ENCODE data around the gene PARN. TPM values are rescaled to one million over a fixed set of nuclear protein-coding genes. Genes with fewer than 3 reads are reported as not detected.
"Not testable (repeated sequence)": the region's sequence is repeated elsewhere in the genome, so short reads cannot be mapped to it uniquely, and the experiment has no call there.

Gene PARN
- total and polyA plus RNA-seq, 7 donors, result 10.3 to 20.9 (median 14.1) TPM

GRCh38 chr16:14585287-14585686 is 44.8 kb downstream of the PARN start:
- TF ChIP-seq, protein P1, sequence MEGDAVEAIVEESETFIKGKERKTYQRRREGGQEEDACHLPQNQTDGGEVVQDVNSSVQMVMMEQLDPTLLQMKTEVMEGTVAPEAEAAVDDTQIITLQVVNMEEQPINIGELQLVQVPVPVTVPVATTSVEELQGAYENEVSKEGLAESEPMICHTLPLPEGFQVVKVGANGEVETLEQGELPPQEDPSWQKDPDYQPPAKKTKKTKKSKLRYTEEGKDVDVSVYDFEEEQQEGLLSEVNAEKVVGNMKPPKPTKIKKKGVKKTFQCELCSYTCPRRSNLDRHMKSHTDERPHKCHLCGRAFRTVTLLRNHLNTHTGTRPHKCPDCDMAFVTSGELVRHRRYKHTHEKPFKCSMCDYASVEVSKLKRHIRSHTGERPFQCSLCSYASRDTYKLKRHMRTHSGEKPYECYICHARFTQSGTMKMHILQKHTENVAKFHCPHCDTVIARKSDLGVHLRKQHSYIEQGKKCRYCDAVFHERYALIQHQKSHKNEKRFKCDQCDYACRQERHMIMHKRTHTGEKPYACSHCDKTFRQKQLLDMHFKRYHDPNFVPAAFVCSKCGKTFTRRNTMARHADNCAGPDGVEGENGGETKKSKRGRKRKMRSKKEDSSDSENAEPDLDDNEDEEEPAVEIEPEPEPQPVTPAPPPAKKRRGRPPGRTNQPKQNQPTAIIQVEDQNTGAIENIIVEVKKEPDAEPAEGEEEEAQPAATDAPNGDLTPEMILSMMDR (IDR thresholded peaks at IDR 0.05), result no peak
- no peak for ATAC-seq
- Histone ChIP-seq H3K4me1 (no peaks in the 10 kb centered on the region), H3K9me3 (no peaks in the 10 kb centered on the region), H3K36me3 (ENCODE audit: insufficient read depth in 1 of 2, low read depth in 1 of 2) (peaks cover 3 to 100% of the 10 kb centered on the region in 2 donors), H3K27ac (no peak overlapping the region), H3K4me3 (no peak overlapping the region), H3K27me3 (ENCODE audit: insufficient read depth in 3 of 3, low read length in 2 of 3) (no peaks in the 10 kb centered on the region)
- DNase-seq, result no peak
- WGBS, 3 donors, result 95 to 97% (median 95%) methylated on average over 3 of the region's 3 CpGs
- intact Hi-C loops (cut with DNase I), result no loop called here

DNA sequence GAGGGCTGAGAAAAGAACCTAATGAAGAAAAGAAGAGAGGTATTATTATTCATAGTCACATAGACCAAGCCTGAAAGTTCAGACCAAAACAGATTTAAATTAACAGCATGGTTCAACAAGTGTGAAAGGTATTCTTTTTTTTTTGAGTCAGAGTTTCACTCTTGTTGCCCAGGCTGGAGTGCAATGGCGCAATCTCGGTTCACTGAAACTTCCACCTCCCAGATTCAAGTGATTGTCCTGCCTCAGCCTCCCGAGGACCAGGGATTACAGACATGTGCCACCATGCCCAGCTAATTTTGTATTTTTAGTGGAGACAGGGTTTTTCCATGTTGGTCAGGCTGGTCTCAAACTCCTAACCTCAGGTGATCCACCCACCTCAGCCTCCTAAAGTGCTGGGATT is 49.1 kb downstream of the PARN start:
- H3K4me1 ChIP-seq; H3K27me3 ChIP-seq (ENCODE audit: insufficient read depth in 3 of 3, low read length in 2 of 3); H3K4me3 ChIP-seq; ATAC-seq; H3K27ac ChIP-seq; DNase-seq; H3K9me3 ChIP-seq; intact Hi-C loops (cut with DNase I): not testable (repeated sequence)
- H3K36me3 ChIP-seq (ENCODE audit: insufficient read depth in 1 of 2, low read depth in 1 of 2), result peaks cover 3 to 100% of the 10 kb centered on the region in 2 donors
- 93 to 98% (median 94%) methylated on average over 3 of the region's 3 CpGs for WGBS, 3 donors

DNA sequence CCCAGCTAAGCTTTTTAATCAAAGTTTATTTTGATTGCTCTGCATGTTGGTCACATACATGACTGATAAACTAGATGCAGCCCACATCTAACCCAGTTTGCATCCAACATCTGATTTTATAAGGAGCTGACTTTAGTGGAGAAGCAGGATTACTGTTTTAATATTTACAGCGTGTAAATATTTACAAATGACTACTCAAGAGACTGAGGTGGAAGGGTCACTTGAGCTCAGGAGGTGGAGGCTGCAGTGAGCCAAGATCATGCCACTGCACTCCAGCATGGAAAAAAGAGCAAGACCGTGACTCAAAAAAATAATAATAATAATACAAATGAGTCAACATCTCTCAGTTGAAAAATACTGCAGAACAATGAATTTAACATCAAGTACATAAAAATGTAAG is 50.8 kb downstream of the PARN start:
- ATAC-seq, result no peak
- peaks cover 0 to 100% of the 10 kb centered on the region in 2 donors for H3K36me3 ChIP-seq (ENCODE audit: insufficient read depth in 1 of 2, low read depth in 1 of 2)
- intact Hi-C loops (cut with DNase I), result no loop called here
- no peaks in the 10 kb centered on the region for H3K27me3 ChIP-seq (ENCODE audit: insufficient read depth in 3 of 3, low read length in 2 of 3)
- no peak for DNase-seq
- WGBS, 3 donors, result 92 to 99% (median 96%) methylated on average over 2 of the region's 2 CpGs
- TF ChIP-seq, protein P1 (IDR thresholded peaks at IDR 0.05), result no peak
- H3K9me3 ChIP-seq, result no peaks in the 10 kb centered on the region
- H3K27ac ChIP-seq, result no peak overlapping the region
- no peak overlapping the region for H3K4me3 ChIP-seq
- H3K4me1 ChIP-seq, result no peaks in the 10 kb centered on the region

DNA sequence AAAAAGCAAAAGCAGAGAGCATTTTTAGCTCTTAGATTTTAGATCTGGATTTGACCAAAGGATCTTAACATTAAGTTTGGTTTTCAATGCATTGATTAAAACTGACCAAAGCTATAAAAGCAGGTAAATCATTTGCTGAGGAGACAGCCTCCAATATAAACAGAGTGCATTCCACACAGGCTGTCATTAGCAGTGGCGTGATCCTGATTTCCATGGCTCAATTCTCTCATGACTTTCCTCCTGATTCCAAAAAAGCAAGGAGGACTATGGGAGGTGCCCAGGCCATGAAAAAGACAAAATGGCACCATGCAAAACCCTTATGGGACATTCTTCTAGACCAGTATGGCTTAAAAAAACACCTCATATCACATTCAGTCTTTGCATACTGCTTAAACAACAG is 53.5 kb downstream of the PARN start:
- no peaks in the 10 kb centered on the region for H3K27me3 ChIP-seq (ENCODE audit: insufficient read depth in 3 of 3, low read length in 2 of 3)
- H3K27ac ChIP-seq, result no peak overlapping the region
- TF ChIP-seq, protein P1 (IDR thresholded peaks at IDR 0.05), result no peak
- H3K9me3 ChIP-seq, result no peaks in the 10 kb centered on the region
- H3K36me3 ChIP-seq (ENCODE audit: insufficient read depth in 1 of 2, low read depth in 1 of 2), result peaks cover 0 to 90% of the 10 kb centered on the region in 2 donors
- intact Hi-C loops (cut with DNase I), result no loop called here
- H3K4me1 ChIP-seq, result no peaks in the 10 kb centered on the region
- ATAC-seq (no peak), DNase-seq (no peak)
- WGBS, 3 donors, result 94 to 97% (median 95%) methylated on average over 1 of the region's 1 CpG
- no peak overlapping the region for H3K4me3 ChIP-seq

DNA sequence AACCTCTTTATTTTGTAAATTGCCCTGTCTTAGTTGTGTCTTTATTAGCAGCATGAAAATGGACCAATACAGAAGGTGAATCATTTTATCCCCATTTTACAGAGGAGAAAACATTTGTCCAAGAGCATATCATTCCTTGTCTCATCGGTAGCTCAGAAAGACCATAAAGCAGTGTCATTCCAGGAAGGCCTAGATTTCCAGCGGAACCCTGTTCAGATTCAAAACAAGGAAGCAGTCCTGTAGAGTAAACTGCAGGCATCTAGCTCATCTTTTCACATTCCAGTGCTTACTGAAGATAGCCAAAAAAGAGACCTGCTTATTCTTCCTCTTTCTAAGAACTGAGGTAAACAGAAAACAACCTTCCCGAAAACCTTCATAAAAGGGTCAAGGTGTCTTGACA is 54.0 kb downstream of the PARN start:
- intact Hi-C loops (cut with DNase I), result no loop called here
- no peak overlapping the region for H3K27ac ChIP-seq
- ATAC-seq (no peak), DNase-seq (no peak)
- no peaks in the 10 kb centered on the region for H3K27me3 ChIP-seq (ENCODE audit: insufficient read depth in 3 of 3, low read length in 2 of 3)
- no peak overlapping the region for H3K4me3 ChIP-seq
- WGBS, 3 donors, result 96 to 100% (median 98%) methylated on average over 3 of the region's 3 CpGs
- H3K4me1 ChIP-seq, result no peaks in the 10 kb centered on the region
- TF ChIP-seq, protein P1 (IDR thresholded peaks at IDR 0.05), result no peak
- H3K36me3 ChIP-seq (ENCODE audit: insufficient read depth in 1 of 2, low read depth in 1 of 2), result peaks cover 0 to 86% of the 10 kb centered on the region in 2 donors
- H3K9me3 ChIP-seq, result no peaks in the 10 kb centered on the region

- H3K9me3 ChIP-seq; ATAC-seq; DNase-seq; H3K27me3 ChIP-seq (ENCODE audit: insufficient read depth in 3 of 3, low read length in 2 of 3); intact Hi-C loops (cut with DNase I); H3K27ac ChIP-seq; H3K4me3 ChIP-seq; H3K4me1 ChIP-seq: not testable (repeated sequence)
- peaks cover 0 to 74% of the 10 kb centered on the region in 2 donors for H3K36me3 ChIP-seq (ENCODE audit: insufficient read depth in 1 of 2, low read depth in 1 of 2)
- WGBS, 3 donors, result 94 to 100% (median 98%) methylated on average over 4 of the region's 4 CpGs
These were observed 55.2 kb downstream of the PARN start for GRCh38 chr16:14574698-14575415.

Data from psoas muscle (tissue), 8 donors.